Measurements from ENCODE around the gene MAP2K3.

GRCh38 chr17:21249086-21249795 lies 35.3 kb upstream of the MAP2K3 start:
- TF ChIP-seq, protein P1, sequence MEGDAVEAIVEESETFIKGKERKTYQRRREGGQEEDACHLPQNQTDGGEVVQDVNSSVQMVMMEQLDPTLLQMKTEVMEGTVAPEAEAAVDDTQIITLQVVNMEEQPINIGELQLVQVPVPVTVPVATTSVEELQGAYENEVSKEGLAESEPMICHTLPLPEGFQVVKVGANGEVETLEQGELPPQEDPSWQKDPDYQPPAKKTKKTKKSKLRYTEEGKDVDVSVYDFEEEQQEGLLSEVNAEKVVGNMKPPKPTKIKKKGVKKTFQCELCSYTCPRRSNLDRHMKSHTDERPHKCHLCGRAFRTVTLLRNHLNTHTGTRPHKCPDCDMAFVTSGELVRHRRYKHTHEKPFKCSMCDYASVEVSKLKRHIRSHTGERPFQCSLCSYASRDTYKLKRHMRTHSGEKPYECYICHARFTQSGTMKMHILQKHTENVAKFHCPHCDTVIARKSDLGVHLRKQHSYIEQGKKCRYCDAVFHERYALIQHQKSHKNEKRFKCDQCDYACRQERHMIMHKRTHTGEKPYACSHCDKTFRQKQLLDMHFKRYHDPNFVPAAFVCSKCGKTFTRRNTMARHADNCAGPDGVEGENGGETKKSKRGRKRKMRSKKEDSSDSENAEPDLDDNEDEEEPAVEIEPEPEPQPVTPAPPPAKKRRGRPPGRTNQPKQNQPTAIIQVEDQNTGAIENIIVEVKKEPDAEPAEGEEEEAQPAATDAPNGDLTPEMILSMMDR (IDR thresholded peaks at IDR 0.05) = no peak
- no peak for TF ChIP-seq POLR2A (IDR thresholded peaks at IDR 0.05)

Data from ovary (tissue), 3 donors.